ENCODE results near the gene KRTAP9-8. TPM values are rescaled to one million over a fixed set of nuclear protein-coding genes. Genes with fewer than 3 reads are reported as not detected.
"Not testable (repeated sequence)": the region's sequence is repeated elsewhere in the genome, so short reads cannot be mapped to it uniquely, and the experiment has no call there.

The KRTAP9-8 gene
- total and polyA plus RNA-seq, 4 donors, result not detected

DNA sequence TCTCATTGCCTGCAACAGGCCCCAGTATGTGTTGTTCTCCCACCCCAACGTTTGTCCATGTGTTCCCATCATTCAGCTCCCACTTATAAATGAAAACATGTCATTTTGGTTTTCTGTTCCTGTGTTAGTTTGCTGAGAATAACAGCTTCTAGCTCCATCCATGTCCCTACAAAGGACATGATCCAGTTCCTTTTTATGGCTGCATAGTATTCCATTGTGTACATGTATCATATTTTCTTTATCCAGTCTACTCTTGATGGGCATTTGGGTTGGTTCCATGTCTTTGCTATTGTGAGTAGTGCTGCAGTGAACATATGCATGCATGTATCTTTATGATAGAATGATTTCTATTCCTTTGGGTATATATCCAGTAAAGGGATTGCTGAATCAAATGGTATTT lies 22.1 kb upstream of the KRTAP9-8 start:
- no peak for ATAC-seq (ENCODE audit: insufficient read depth, low FRiP score)
- WGBS, 2 donors, result 75 to 86% methylated on average over 1 of the region's 1 CpG
- no peak overlapping the region for H3K9ac ChIP-seq (ENCODE audit: insufficient read depth in 1 of 2, low read length in 2 of 2)
- DNase-seq, result no peak
- no peak overlapping the region for H3K4me3 ChIP-seq
- H3K27ac ChIP-seq (ENCODE audit: low read depth in 1 of 2, low read length in 1 of 2), result no peak overlapping the region
- H3K27me3 ChIP-seq (ENCODE audit: control insufficient read depth in 3 of 3, insufficient read depth in 3 of 3, low read length in 2 of 3), result no peaks in the 10 kb centered on the region
- TF ChIP-seq, protein P1, sequence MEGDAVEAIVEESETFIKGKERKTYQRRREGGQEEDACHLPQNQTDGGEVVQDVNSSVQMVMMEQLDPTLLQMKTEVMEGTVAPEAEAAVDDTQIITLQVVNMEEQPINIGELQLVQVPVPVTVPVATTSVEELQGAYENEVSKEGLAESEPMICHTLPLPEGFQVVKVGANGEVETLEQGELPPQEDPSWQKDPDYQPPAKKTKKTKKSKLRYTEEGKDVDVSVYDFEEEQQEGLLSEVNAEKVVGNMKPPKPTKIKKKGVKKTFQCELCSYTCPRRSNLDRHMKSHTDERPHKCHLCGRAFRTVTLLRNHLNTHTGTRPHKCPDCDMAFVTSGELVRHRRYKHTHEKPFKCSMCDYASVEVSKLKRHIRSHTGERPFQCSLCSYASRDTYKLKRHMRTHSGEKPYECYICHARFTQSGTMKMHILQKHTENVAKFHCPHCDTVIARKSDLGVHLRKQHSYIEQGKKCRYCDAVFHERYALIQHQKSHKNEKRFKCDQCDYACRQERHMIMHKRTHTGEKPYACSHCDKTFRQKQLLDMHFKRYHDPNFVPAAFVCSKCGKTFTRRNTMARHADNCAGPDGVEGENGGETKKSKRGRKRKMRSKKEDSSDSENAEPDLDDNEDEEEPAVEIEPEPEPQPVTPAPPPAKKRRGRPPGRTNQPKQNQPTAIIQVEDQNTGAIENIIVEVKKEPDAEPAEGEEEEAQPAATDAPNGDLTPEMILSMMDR (IDR thresholded peaks at IDR 0.05; ENCODE audit: control extremely low read depth, extremely low read depth), result no peak
- peaks cover 0 to 5% (median 1%) of the 10 kb centered on the region in 4 donors for H3K9me3 ChIP-seq (ENCODE audit: control insufficient read depth in 4 of 4, insufficient read depth in 3 of 4, low read length in 3 of 4)
- H3K4me1 ChIP-seq (ENCODE audit: control insufficient read depth in 5 of 5, insufficient read depth in 5 of 5, low read length in 5 of 5), result no peaks in the 10 kb centered on the region
- no peaks in the 10 kb centered on the region for H3K36me3 ChIP-seq (ENCODE audit: control insufficient read depth in 4 of 4, insufficient read depth in 4 of 4, low read length in 4 of 4)

DNA sequence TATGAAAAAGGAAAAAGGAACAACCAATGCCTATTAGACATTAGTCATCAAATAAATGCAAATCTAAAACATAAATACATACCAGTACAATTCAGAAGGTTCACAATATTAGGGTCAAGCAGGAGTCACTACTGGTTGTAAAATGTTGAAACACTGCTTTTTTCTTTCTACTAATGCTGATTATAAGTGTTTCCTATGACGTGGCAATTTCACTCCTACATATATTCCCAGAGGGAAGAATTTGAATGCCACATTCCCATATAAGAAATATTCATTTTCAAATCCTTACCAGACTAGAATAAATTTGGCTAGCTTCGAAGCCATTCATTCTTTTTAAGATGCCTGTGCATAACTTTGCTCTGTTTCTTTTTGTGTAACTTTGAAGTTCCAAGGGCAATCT lies 14.0 kb upstream of the KRTAP9-8 start:
- peaks cover 0 to 4% (median 0%) of the 10 kb centered on the region in 4 donors for H3K9me3 ChIP-seq (ENCODE audit: control insufficient read depth in 4 of 4, insufficient read depth in 3 of 4, low read length in 3 of 4)

DNA sequence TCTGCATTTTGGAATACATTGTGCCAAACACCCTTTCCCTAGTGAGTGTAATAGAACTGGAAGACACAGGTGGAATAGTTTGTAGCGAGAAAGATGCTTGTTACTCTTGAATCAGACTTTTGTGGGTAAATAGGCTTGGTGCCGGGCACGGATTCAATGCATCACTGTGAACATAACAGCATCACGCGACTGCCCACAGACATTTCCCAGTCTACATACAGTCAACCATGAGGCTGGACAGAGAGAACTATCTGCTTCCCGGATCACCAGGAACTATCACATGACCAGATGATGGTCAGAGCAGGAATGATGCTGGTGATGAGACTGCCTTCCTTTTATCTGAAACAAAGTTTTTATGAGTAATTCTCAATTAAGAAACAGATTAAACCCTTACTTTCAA lies 11.7 kb upstream of the KRTAP9-8 start:
- H3K27me3 ChIP-seq (ENCODE audit: control insufficient read depth in 3 of 3, insufficient read depth in 3 of 3, low read length in 2 of 3), result peaks cover 0 to 10% (median 0%) of the 10 kb centered on the region in 3 donors
- no peak overlapping the region for H3K27ac ChIP-seq (ENCODE audit: low read depth in 1 of 2, low read length in 1 of 2)
- no peak overlapping the region for H3K9ac ChIP-seq (ENCODE audit: insufficient read depth in 1 of 2, low read length in 2 of 2)
- WGBS, 2 donors, result 87 to 94% methylated on average over 6 of the region's 6 CpGs
- TF ChIP-seq, protein P1 (IDR thresholded peaks at IDR 0.05; ENCODE audit: control extremely low read depth, extremely low read depth), result no peak
- DNase-seq, result no peak
- ATAC-seq (ENCODE audit: insufficient read depth, low FRiP score), result no peak
- no peaks in the 10 kb centered on the region for H3K4me1 ChIP-seq (ENCODE audit: control insufficient read depth in 5 of 5, insufficient read depth in 5 of 5, low read length in 5 of 5)
- H3K36me3 ChIP-seq (ENCODE audit: control insufficient read depth in 4 of 4, insufficient read depth in 4 of 4, low read length in 4 of 4), result no peaks in the 10 kb centered on the region
- H3K9me3 ChIP-seq (ENCODE audit: control insufficient read depth in 4 of 4, insufficient read depth in 3 of 4, low read length in 3 of 4), result peaks cover 0 to 2% (median 0%) of the 10 kb centered on the region in 4 donors
- no peak overlapping the region for H3K4me3 ChIP-seq

More for the DNA sequence above, 14.0 kb upstream of the KRTAP9-8 start:
- Histone ChIP-seq H3K4me1 (ENCODE audit: control insufficient read depth in 5 of 5, insufficient read depth in 5 of 5, low read length in 5 of 5) (no peaks in the 10 kb centered on the region), H3K27ac (ENCODE audit: low read depth in 1 of 2, low read length in 1 of 2) (no peak overlapping the region), H3K9ac (ENCODE audit: insufficient read depth in 1 of 2, low read length in 2 of 2) (no peak overlapping the region), H3K36me3 (ENCODE audit: control insufficient read depth in 4 of 4, insufficient read depth in 4 of 4, low read length in 4 of 4) (no peaks in the 10 kb centered on the region), H3K27me3 (ENCODE audit: control insufficient read depth in 3 of 3, insufficient read depth in 3 of 3, low read length in 2 of 3) (peaks cover 0 to 5% (median 0%) of the 10 kb centered on the region in 3 donors), H3K4me3 (no peak overlapping the region)
- WGBS, 2 donors, result 54 to 80% methylated on average over 2 of the region's 2 CpGs
- ATAC-seq (ENCODE audit: insufficient read depth, low FRiP score) (no peak), DNase-seq (no peak)
- TF ChIP-seq, protein P1 (IDR thresholded peaks at IDR 0.05; ENCODE audit: control extremely low read depth, extremely low read depth), result no peak

DNA sequence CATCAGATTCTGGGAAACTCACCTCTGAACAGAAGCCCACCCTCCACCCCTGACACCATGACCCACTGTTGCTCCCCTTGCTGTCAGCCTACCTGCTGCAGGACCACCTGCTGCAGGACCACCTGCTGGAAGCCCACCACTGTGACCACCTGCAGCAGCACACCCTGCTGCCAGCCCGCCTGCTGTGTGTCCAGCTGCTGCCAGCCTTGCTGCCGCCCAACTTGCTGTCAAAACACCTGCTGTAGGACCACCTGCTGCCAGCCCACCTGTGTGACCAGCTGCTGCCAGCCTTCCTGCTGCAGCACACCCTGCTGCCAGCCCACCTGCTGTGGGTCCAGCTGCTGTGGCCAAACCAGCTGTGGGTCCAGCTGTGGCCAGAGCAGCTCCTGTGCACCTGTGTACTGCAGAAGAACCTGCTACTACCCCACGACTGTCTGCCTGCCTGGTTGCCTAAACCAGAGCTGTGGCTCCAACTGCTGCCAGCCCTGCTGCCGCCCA lies 11.2 kb upstream of the KRTAP9-8 start, which contains the start of gene KRTAP9-2:
Gene KRTAP9-2, plus strand, starts transcription at position 51 of the 498 bp plus-strand sequence. Its CDS starts 7 bp downstream, at position 58.
- DNase-seq; ATAC-seq (ENCODE audit: insufficient read depth, low FRiP score); H3K9me3 ChIP-seq (ENCODE audit: control insufficient read depth in 4 of 4, insufficient read depth in 3 of 4, low read length in 3 of 4); H3K27me3 ChIP-seq (ENCODE audit: control insufficient read depth in 3 of 3, insufficient read depth in 3 of 3, low read length in 2 of 3); H3K9ac ChIP-seq (ENCODE audit: insufficient read depth in 1 of 2, low read length in 2 of 2); H3K36me3 ChIP-seq (ENCODE audit: control insufficient read depth in 4 of 4, insufficient read depth in 4 of 4, low read length in 4 of 4); H3K4me1 ChIP-seq (ENCODE audit: control insufficient read depth in 5 of 5, insufficient read depth in 5 of 5, low read length in 5 of 5); H3K4me3 ChIP-seq; H3K27ac ChIP-seq (ENCODE audit: low read depth in 1 of 2, low read length in 1 of 2): not testable (repeated sequence)
- WGBS, 2 donors, result 63 to 92% methylated on average over 2 to 3 of the region's 4 CpGs
